BLaER1 (cell line): ENCODE measurements around the gene CNOT6.
"Not testable (repeated sequence)": the region's sequence is repeated elsewhere in the genome, so short reads cannot be mapped to it uniquely, and the experiment has no call there.

Source experiments
- H3K27ac ChIP-seq: shearing (Covaris generic); formaldehyde crosslinking; 2 replicates; pipeline ENCODE4 v1.8.1; 2022
- H3K27me3 ChIP-seq: shearing (Covaris generic); formaldehyde crosslinking; 2 replicates; pipeline ENCODE4 v1.8.1; 2022
- H3K36me3 ChIP-seq: shearing (Covaris generic); formaldehyde crosslinking; 2 replicates; pipeline ENCODE4 v1.8.1; 2022
- H3K4me1 ChIP-seq: shearing (Covaris generic); formaldehyde crosslinking; 2 replicates; pipeline ENCODE4 v1.8.1; 2022
- H3K4me2 ChIP-seq: shearing (Covaris generic); formaldehyde crosslinking; 2 replicates; pipeline ENCODE4 v1.8.1; 2022
- H3K4me3 ChIP-seq: shearing (Covaris generic); formaldehyde crosslinking; 2 replicates; pipeline ENCODE4 v1.8.1; 2022
- H3K9ac ChIP-seq: shearing (Covaris generic); formaldehyde crosslinking; 2 replicates; pipeline ENCODE4 v1.8.1; 2022
- H3K9me3 ChIP-seq: shearing (Covaris generic); formaldehyde crosslinking; 2 replicates; pipeline ENCODE4 v1.8.1; 2022
- H4K20me1 ChIP-seq: shearing (Covaris generic); formaldehyde crosslinking; 2 replicates; pipeline ENCODE4 v1.8.1; 2022
- Cebpa-rat ChIP-seq: shearing (Covaris generic); IDR thresholded peaks from 2 replicates; pipeline ENCODE4 v1.8.1; 2022

The CNOT6 gene

DNA sequence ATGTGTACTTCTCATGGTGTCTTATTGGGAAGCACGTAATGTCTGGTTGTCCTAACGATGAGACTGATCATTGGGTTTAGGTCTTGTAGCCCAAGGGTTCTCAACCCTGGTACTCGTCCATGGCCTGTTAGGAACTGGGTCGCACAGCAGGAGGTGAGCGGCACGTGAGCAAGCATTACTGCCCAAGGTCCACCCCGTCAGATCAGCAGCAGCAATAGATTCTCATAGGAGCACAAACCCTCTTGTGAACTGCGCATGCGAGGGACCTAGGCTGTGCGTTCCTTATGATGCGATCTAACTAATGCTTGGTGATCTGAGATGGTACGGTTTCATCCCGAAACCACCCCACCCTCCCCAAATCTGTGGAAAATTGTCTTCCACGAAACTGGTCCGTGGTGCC lies 33.5 kb downstream of the CNOT6 start:
- no peak for TF ChIP-seq Cebpa-rat
- Histone ChIP-seq H3K4me2 (no peak overlapping the region), H3K4me1 (peaks cover 11% of the 10 kb centered on the region), H3K27me3 (no peaks in the 10 kb centered on the region), H3K27ac (no peak overlapping the region), H4K20me1 (peaks cover 73% of the 10 kb centered on the region), H3K36me3 (peaks cover 75% of the 10 kb centered on the region), H3K4me3 (no peak overlapping the region), H3K9ac (no peak overlapping the region), H3K9me3 (peaks cover 62% of the 10 kb centered on the region)

DNA sequence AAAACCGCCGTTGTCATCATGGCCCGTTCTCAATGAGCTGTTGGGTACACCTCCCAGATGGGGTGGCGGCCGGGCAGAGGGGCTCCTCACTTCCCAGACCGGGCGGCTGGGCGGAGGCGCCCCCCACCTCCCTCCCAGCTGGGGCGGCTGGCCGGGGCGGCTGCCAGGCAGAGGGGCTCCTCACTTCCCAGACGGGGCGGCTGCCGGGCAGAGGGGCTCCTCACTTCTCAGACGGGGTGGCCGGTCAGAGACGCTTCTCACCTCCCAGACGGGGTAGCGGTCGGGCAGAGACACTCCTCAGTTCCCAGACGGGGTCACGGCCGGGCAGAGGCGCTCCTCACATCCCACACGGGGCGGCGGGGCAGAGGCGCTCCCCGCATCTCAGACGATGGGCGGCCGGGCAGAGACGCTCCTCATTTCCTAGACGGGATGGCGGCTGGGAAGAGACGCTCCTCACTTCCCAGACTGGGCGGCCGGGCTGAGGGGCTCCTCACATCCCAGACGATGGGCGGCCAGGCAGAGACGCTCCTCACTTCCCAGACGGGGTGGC lies 36.9 kb downstream of the CNOT6 start:
- H3K27me3 ChIP-seq, H3K27ac ChIP-seq, H3K9ac ChIP-seq, H3K4me3 ChIP-seq, H3K4me2 ChIP-seq, H3K4me1 ChIP-seq: not testable (repeated sequence)
- H3K36me3 ChIP-seq, result peaks cover 96% of the 10 kb centered on the region
- peaks cover 71% of the 10 kb centered on the region for H3K9me3 ChIP-seq
- H4K20me1 ChIP-seq, result peaks cover 69% of the 10 kb centered on the region

DNA sequence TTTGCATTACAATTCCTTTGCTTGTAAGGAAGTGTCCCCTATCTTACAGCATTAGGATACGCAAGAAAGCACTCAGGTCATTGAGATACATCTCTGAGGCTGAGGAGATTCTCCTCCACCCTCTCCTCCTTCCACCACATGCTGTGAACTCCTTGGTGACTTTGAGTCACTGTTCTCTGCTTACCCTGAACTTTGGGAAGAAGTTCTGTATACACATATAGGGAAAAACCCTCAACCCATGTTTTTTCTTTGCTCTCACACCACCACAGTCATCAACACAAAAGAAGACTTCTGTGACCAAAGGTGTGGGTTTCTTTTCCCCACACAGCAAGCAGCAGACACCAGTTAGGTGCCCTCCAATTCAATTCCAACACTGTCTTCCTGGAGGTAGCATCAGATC lies 38.1 kb downstream of the CNOT6 start:
- H3K27me3 ChIP-seq, result no peaks in the 10 kb centered on the region
- H3K9ac ChIP-seq, result no peak overlapping the region
- H3K4me3 ChIP-seq, result no peak overlapping the region
- H3K4me1 ChIP-seq, result no peaks in the 10 kb centered on the region
- TF ChIP-seq Cebpa-rat, result no peak
- no peak overlapping the region for H3K4me2 ChIP-seq
- peaks cover 96% of the 10 kb centered on the region for H3K36me3 ChIP-seq
- no peak overlapping the region for H3K27ac ChIP-seq
- peaks cover 69% of the 10 kb centered on the region for H4K20me1 ChIP-seq
- peaks cover 67% of the 10 kb centered on the region for H3K9me3 ChIP-seq

DNA sequence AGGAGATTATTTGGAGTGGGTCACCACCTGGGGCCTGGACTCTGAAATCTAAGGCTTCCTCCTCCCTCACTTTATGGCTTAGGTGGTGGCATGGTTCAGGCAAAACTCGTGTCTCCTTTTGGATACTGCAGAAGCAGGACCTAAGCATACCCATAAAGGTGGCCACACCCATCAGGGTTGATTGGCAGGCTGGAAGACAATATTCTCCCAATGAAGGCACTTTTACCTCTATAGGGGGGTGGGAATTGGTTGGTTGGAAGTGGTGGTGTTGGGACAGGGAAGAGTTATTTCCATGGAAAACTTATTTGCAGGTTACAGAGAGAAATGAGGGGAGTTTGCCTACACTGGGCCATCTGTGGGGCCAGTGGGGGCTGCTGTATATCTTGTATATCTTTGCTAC lies 39.7 kb downstream of the CNOT6 start:
- H3K9me3 ChIP-seq, result peaks cover 54% of the 10 kb centered on the region
- peaks cover 96% of the 10 kb centered on the region for H3K36me3 ChIP-seq
- TF ChIP-seq Cebpa-rat, result no peak

DNA sequence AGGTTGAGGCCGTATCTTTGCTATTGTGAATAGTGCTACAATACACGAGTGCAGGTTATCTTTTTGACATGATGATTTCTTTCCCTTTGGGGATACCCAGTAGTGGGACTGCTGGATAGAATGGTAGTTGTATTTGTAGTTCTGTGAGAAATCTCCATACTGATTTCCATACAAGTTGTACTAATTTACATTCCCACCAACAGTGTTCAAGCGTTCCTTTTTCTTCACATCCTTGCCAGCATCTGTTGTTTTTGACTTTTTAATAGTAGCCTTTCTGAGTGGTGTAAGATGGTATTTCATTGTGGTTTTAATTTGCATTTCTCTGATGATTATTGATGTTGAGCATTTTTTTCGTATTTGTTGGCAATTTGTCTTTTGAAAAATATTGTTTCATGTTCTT lies 41.4 kb downstream of the CNOT6 start:
- H3K4me1 ChIP-seq, result no peaks in the 10 kb centered on the region
- H3K27ac ChIP-seq, result no peak overlapping the region
- no peak overlapping the region for H3K4me2 ChIP-seq
- no peak overlapping the region for H3K4me3 ChIP-seq
- peaks cover 45% of the 10 kb centered on the region for H3K9me3 ChIP-seq
- peaks cover 76% of the 10 kb centered on the region for H4K20me1 ChIP-seq
- H3K9ac ChIP-seq, result no peak overlapping the region
- no peaks in the 10 kb centered on the region for H3K27me3 ChIP-seq
- H3K36me3 ChIP-seq, result peaks cover 94% of the 10 kb centered on the region
- TF ChIP-seq Cebpa-rat, result no peak

More for the DNA sequence above, 39.7 kb downstream of the CNOT6 start:
- H3K27ac ChIP-seq, result no peak overlapping the region
- H3K27me3 ChIP-seq, result no peaks in the 10 kb centered on the region
- no peak overlapping the region for H3K4me2 ChIP-seq
- H3K4me1 ChIP-seq, result no peaks in the 10 kb centered on the region
- no peak overlapping the region for H3K4me3 ChIP-seq
- H3K9ac ChIP-seq, result no peak overlapping the region
- peaks cover 70% of the 10 kb centered on the region for H4K20me1 ChIP-seq

DNA sequence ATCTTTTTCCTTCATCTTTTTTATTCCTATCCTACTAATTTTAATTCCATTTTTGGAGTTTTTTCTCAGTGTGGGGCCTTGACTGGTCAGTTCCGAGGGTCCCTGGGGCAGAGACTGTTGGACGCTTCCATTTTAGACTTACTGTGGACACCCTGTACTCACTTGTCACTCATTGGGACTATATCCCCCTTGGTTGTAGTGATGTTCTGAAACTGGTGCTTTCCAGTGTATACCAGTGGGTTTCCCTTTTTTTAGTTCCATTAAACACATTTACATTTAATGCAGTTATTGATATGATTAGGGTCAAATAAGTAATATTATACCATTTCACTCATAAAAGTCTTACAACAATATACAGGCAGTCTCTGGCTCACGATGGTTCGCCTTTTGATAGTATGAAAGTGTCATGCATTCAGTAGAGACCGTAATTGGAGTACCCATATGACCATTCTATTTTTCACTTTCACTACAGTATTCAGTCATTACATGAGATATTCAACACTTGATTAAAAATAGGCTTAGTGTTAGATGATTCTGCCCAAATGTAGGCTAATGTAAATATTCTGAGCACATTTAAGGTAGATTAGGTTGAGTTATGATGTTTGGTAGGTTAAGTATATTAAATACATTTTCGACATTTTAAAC lies 46.0 kb downstream of the CNOT6 start:
- Histone ChIP-seq H4K20me1 (peaks cover 82% of the 10 kb centered on the region), H3K4me1 (no peaks in the 10 kb centered on the region)
- no peak for TF ChIP-seq Cebpa-rat

DNA sequence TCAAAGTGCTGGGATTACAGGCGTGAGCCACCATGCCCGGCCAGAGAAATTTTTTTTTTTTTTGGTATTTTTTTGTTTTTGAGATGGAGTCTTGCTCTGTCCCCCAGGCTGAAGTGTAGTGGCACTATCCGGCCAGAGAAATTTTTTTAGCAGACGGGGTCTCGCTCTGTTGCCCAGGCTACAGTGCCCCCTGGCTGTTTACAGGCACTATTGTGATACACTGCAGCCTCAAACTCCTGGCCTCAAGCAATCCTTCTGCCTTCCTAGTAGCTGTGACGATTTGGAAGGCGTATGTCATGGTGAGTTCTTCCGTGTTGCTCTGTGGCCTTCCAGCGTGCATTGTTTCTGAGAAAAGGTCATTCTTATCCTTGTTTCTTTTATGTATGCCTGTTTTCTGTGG lies 47.5 kb downstream of the CNOT6 start:
- Histone ChIP-seq H3K4me2 (no peak overlapping the region), H4K20me1 (peaks cover 76% of the 10 kb centered on the region), H3K27me3 (no peaks in the 10 kb centered on the region), H3K9ac (no peak overlapping the region), H3K9me3 (peaks cover 41% of the 10 kb centered on the region), H3K27ac (no peak overlapping the region), H3K4me3 (no peak overlapping the region), H3K4me1 (no peaks in the 10 kb centered on the region), H3K36me3 (peaks cover 95% of the 10 kb centered on the region)
- no peak for TF ChIP-seq Cebpa-rat

More for the DNA sequence above, 46.0 kb downstream of the CNOT6 start:
- Histone ChIP-seq H3K36me3 (peaks cover 96% of the 10 kb centered on the region), H3K4me3 (no peak overlapping the region), H3K4me2 (no peak overlapping the region), H3K9ac (no peak overlapping the region), H3K9me3 (peaks cover 48% of the 10 kb centered on the region), H3K27ac (no peak overlapping the region), H3K27me3 (no peaks in the 10 kb centered on the region)

DNA sequence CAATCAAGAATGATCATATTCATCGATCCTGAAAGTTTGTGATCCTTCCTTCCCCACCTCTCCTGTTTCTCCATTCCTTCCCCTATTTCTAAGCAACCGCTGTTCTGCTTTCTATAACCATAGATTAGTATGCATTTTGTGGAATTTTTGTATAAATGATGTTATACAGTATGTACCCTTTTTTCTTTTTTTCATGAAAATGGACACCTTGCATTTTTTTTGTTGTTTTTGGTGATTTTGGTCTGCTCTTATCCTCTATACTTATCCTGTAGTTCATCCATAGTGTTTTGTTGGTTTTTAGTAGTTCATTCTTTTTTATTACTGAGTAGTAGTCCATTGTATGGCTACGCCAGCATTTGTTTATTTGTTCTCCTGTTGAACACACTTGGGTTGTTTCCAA lies 51.1 kb downstream of the CNOT6 start:
- Histone ChIP-seq H3K9me3 (peaks cover 33% of the 10 kb centered on the region), H4K20me1 (peaks cover 59% of the 10 kb centered on the region), H3K4me3 (no peak overlapping the region), H3K4me1 (no peaks in the 10 kb centered on the region), H3K27ac (no peak overlapping the region), H3K27me3 (no peaks in the 10 kb centered on the region), H3K9ac (no peak overlapping the region), H3K4me2 (no peak overlapping the region), H3K36me3 (peaks cover 97% of the 10 kb centered on the region)
- no peak for TF ChIP-seq Cebpa-rat

DNA sequence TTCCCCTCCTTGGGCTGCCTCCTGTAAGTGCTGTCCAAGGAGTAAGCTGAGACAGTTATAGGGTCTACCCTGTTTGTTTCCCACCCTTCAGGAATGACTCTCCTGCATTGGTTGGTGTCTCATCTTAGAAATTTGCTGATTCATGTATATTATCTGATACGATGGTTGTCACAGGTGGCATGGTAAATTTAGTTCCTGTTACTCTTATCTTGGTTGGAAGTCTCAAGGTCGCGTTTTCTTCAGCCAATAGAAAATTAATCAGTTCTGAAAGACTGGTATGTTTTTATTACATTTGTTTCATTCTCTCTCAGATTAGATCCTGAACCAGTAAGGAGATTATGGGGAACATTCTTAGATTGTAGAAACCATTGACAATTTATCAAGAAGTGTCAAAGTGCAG lies 54.4 kb downstream of the CNOT6 start:
- Histone ChIP-seq H3K27ac (no peak overlapping the region), H3K4me3 (no peak overlapping the region), H3K36me3 (peaks cover 97% of the 10 kb centered on the region), H3K9me3 (peaks cover 8% of the 10 kb centered on the region), H3K4me1 (no peaks in the 10 kb centered on the region), H3K9ac (no peak overlapping the region), H3K27me3 (no peaks in the 10 kb centered on the region), H3K4me2 (no peak overlapping the region), H4K20me1 (peaks cover 33% of the 10 kb centered on the region)
- TF ChIP-seq Cebpa-rat, result no peak

DNA sequence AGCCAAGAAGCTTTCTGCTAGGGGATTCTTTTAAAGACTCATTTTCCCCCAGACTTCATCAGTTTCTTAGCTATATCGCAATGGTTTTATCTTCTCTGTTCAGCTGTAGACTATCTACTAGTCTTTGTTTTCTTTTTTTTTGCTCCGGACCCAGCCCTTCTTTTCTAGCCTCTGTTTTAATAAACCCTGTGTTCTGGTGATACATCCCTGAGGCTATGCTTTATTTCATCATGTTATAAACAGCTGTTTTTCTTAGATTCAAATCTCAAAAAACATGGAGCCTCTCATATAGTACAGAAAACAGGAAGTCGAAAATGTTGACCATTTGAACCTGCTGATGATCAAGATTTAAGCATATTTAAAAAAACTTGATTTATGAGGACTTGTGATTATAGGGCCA lies 59.4 kb downstream of the CNOT6 start:
- Histone ChIP-seq H3K4me3 (no peak overlapping the region), H3K4me2 (no peak overlapping the region), H3K9me3 (peaks cover 4% of the 10 kb centered on the region), H3K27ac (no peak overlapping the region), H3K27me3 (no peaks in the 10 kb centered on the region), H3K4me1 (0 out of 2 replicates have a peak, but pooled peaks cover 3% of the 10 kb centered on the region), H4K20me1 (peaks cover 44% of the 10 kb centered on the region), H3K9ac (no peak overlapping the region), H3K36me3 (peaks cover 97% of the 10 kb centered on the region)
- TF ChIP-seq Cebpa-rat, result no peak
